IPS-15b (cell line): ENCODE data around the gene FXYD6.
A peak's percentile ranks its signal among the peaks of the same experiment; 100 is the strongest.

Experiments used
- H3K27me3 ChIP-seq: one replicate; pipeline ENCODE4 v1.6.1; 2013; ENCODE audit warnings: low read length; ENCODE audit not compliant: control insufficient read depth, insufficient read depth
- H3K36me3 ChIP-seq: one replicate; pipeline ENCODE4 v1.6.1; 2013; ENCODE audit warnings: low read length; ENCODE audit not compliant: control insufficient read depth, insufficient read depth
- H3K4me1 ChIP-seq: one replicate; pipeline ENCODE4 v1.6.1; 2013; ENCODE audit warnings: mild to moderate bottlenecking, low read length; ENCODE audit not compliant: control insufficient read depth, insufficient read depth
- H3K4me3 ChIP-seq: one replicate; pipeline ENCODE4 v1.5.1; 2013; ENCODE audit warnings: low read depth, low read length
- H3K9ac ChIP-seq: one replicate; pipeline ENCODE4 v1.6.1; 2013; ENCODE audit warnings: low read depth, mild to moderate bottlenecking, low read length
- H3K9me3 ChIP-seq: one replicate; pipeline ENCODE4 v1.6.1; 2013; ENCODE audit warnings: mild to moderate bottlenecking, low read length; ENCODE audit not compliant: control insufficient read depth, insufficient read depth

FXYD6 gene

GRCh38 chr11:117862019-117862725 is 14.3 kb downstream of the FXYD6 start:
- no peaks in the 10 kb centered on the region for H3K27me3 ChIP-seq

DNA sequence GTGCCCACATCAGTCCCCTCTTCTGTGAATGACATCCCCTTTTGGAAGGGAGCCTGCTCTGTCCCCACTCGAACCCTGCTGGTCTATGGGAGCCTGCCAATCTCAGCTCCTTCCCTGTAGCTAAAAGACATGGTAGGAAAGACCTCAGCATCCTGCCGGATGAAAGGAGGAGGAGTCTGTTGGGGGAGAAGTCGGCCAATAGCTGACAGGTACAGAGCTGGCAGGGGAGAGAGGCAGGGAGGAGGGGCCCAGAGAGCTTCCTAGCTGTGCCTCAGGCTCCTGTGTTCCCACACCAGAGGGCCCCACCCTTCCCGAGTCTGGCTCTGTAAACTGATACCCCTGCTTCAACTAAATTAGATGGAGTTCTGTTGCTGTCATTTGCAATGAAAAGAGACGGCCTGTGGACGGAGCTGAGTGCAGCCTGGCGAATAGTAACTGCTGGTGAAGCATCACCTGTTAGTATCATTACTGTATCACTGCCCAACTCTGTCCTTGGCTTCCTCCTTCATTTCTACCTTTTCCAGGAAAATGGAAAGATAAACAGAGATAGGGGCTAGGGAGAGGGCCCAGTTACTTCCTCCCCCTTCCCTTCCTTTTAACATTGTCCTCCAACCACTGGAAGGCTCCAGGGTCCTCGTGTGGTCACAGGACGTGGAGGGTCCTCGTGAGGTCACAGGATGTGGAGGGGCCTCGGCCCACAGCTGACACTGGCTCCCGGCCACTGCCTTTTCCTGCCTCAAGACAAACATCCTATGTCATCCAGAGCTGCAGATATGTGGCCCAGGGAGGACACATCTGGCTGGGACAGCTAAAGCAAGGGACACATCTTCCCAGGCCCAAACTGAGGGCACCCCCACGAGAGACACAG is 15.1 kb downstream of the FXYD6 start:
- peaks cover 9% of the 10 kb centered on the region for H3K4me1 ChIP-seq
- H3K9ac ChIP-seq, result no peak overlapping the region
- no peaks in the 10 kb centered on the region for H3K27me3 ChIP-seq
- H3K4me3 ChIP-seq, result peak overlapping the region; percentile 26
- no peaks in the 10 kb centered on the region for H3K36me3 ChIP-seq
- H3K9me3 ChIP-seq, result no peaks in the 10 kb centered on the region

More at GRCh38 chr11:117862019-117862725, 14.3 kb downstream of the FXYD6 start:
- no peak overlapping the region for H3K4me3 ChIP-seq
- H3K4me1 ChIP-seq, result peaks cover 13% of the 10 kb centered on the region
- H3K9me3 ChIP-seq, result no peaks in the 10 kb centered on the region
- no peak overlapping the region for H3K9ac ChIP-seq
- no peaks in the 10 kb centered on the region for H3K36me3 ChIP-seq

DNA sequence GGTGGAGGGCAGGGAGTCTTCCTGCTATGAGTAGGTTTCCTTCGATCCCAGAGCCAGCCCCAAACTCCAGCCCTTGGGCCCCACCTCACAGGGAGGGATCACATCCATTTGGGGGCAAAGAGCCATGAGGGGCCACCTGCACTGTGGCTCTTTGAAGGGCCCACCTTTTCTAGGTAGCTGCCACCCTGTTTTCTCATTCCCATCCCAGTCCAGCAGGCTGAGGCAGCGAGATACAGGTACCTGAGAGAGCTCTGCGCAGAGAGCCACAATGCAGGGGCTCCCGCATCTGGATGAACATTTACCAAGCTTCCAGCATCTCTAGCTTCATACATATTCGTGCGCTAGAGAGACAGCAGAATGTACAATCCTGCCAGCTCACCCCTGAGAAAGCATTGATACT is 16.3 kb downstream of the FXYD6 start:
- Histone ChIP-seq H3K9ac (no peak overlapping the region), H3K4me1 (peaks cover 9% of the 10 kb centered on the region), H3K36me3 (no peaks in the 10 kb centered on the region), H3K4me3 (no peak overlapping the region), H3K27me3 (no peaks in the 10 kb centered on the region), H3K9me3 (no peaks in the 10 kb centered on the region)

GRCh38 chr11:117859488-117860112 is 16.9 kb downstream of the FXYD6 start:
- H3K27me3 ChIP-seq, result no peaks in the 10 kb centered on the region
- no peak overlapping the region for H3K9ac ChIP-seq
- peaks cover 9% of the 10 kb centered on the region for H3K4me1 ChIP-seq
- no peaks in the 10 kb centered on the region for H3K36me3 ChIP-seq
- no peaks in the 10 kb centered on the region for H3K9me3 ChIP-seq
- no peak overlapping the region for H3K4me3 ChIP-seq

- Histone ChIP-seq H3K27me3 (no peaks in the 10 kb centered on the region), H3K4me1 (peaks cover 9% of the 10 kb centered on the region), H3K9me3 (no peaks in the 10 kb centered on the region), H3K9ac (no peak overlapping the region), H3K4me3 (no peak overlapping the region), H3K36me3 (no peaks in the 10 kb centered on the region)
These were observed 17.4 kb downstream of the FXYD6 start for GRCh38 chr11:117859061-117859460.

DNA sequence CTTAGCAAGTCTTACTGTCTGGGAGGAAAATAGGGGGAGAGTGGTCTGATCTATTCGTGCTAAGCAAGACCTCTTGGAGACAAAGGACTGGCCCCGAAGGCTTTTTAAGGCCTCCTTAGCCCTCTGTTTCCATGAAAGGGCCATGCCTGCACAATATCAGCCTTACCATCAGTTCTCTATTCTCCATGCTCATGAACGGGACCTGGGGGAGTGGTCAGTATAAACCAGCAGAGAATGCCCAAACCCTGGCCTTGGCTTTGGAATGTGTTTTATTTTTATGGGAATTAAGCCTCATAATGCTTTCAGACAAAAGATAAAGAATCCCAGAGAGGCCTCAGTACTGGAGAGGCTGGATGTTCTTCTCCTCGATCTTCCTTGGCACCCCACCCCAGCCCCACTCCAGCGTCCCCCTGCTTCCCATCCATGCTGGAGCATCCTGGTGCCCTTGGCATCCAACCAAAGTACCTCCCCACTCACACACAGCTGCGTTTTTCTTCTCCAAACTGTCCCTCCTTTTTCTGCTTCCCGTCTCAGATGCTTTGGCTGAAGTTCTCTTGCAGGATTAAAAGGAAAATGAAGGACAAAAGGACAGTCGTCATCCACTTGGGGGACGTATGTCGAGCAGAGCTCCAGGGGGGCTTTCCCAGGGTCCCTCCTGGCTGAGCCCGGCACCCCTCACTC is 18.6 kb downstream of the FXYD6 start:
- Histone ChIP-seq H3K9ac (no peak overlapping the region), H3K36me3 (no peaks in the 10 kb centered on the region), H3K9me3 (no peaks in the 10 kb centered on the region), H3K4me3 (no peak overlapping the region), H3K4me1 (peaks cover 9% of the 10 kb centered on the region), H3K27me3 (no peaks in the 10 kb centered on the region)

DNA sequence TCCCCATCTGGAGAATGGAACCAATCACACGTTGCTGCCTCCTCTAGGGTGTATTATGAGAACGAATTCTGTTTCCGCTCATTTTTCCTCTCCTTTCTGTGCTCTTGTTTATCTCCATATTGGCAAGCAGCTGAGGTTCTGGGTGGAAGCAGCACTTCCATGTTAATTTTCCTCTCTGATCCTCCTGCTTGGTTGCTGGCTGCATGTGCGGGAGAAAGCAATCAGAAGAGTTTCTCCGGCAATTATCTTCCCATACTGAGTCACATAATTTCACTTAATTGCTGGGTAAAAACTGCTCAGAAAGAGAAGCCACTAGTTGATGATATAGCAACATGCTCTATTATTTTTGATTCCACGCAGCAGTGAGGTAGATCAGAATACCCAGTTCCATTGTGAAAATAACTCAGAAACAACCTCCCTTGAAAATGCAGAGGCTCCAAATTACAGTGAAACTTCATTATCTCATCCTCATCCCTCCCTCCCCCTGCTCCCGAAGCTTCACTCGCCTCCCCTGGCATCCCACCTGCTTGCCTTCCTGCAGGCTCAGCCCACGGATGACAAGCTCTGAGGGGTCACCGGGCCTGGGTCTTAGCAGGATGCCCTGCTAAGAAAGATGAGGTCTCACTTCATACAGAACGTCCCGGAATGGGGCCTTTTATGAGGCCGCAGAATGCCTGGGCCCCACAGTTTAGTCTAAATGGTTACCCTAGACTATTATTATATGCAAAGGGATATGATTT is 20.4 kb downstream of the FXYD6 start:
- H3K4me1 ChIP-seq, result peaks cover 6% of the 10 kb centered on the region
- no peaks in the 10 kb centered on the region for H3K27me3 ChIP-seq
- no peaks in the 10 kb centered on the region for H3K36me3 ChIP-seq
- H3K4me3 ChIP-seq, result no peak overlapping the region
- no peak overlapping the region for H3K9ac ChIP-seq
- H3K9me3 ChIP-seq, result no peaks in the 10 kb centered on the region

- H3K27me3 ChIP-seq, result no peaks in the 10 kb centered on the region
- no peak overlapping the region for H3K4me3 ChIP-seq
- no peaks in the 10 kb centered on the region for H3K36me3 ChIP-seq
- H3K9ac ChIP-seq, result no peak overlapping the region
- H3K4me1 ChIP-seq, result peaks cover 5% of the 10 kb centered on the region
- no peaks in the 10 kb centered on the region for H3K9me3 ChIP-seq
These were observed 21.1 kb downstream of the FXYD6 start for GRCh38 chr11:117855186-117855845.

DNA sequence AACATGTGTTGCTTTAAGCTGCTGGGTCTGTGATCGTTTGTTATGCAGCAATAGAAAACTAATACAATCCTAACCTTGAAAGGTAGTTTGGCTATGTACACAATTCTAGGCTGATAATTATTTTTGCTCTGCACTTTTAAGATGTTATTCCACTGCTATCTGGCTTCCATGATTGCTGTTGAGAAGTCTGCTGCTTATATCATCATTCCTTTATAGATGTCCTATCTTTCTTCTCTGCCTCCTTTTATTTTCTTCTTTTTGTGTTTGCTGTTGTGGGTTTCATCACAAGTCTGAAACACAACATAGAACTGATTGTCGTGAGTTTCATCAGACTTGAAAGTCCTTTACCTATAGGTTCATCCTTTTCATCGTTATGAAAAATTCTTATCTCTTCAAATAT is 24.1 kb downstream of the FXYD6 start:
- Histone ChIP-seq H3K4me1 (peaks cover 5% of the 10 kb centered on the region), H3K4me3 (no peak overlapping the region), H3K9me3 (no peaks in the 10 kb centered on the region), H3K9ac (no peak overlapping the region), H3K36me3 (no peaks in the 10 kb centered on the region), H3K27me3 (no peaks in the 10 kb centered on the region)

- Histone ChIP-seq H3K9me3 (no peaks in the 10 kb centered on the region), H3K27me3 (no peaks in the 10 kb centered on the region), H3K4me3 (no peak overlapping the region), H3K9ac (no peak overlapping the region), H3K36me3 (no peaks in the 10 kb centered on the region), H3K4me1 (peaks cover 5% of the 10 kb centered on the region)
These were observed 24.6 kb downstream of the FXYD6 start for GRCh38 chr11:117851852-117852251.
